ENCODE data around the gene BMP10. TPM values are rescaled to one million over a fixed set of nuclear protein-coding genes. Genes with fewer than 3 reads are reported as not detected.

The BMP10 gene
- total RNA-seq, 1 donor from 2014 or later = not detected

- no peak overlapping the region for H3K27ac ChIP-seq
- H3K9me3 ChIP-seq (ENCODE audit: low read depth) = no peaks in the 10 kb centered on the region
- H3K4me3 Mint-ChIP-seq = no peak overlapping the region
- H3K27me3 Mint-ChIP-seq (ENCODE audit: insufficient read depth, low read depth) = peaks cover 2% of the 10 kb centered on the region
- H3K27me3 ChIP-seq = no peaks in the 10 kb centered on the region
- no peaks in the 10 kb centered on the region for H3K79me2 ChIP-seq (ENCODE audit: low read depth)
- no peak for DNase-seq (ENCODE audit: low spot score)
- H3K4me3 ChIP-seq = no peak overlapping the region
- H2AFZ ChIP-seq (replicated peaks) = no peak overlapping the region
- no peaks in the 10 kb centered on the region for H3K36me3 ChIP-seq
- no peaks in the 10 kb centered on the region for H3K9me3 Mint-ChIP-seq
- H3K4me1 ChIP-seq = no peaks in the 10 kb centered on the region
- H3K36me3 Mint-ChIP-seq = no peaks in the 10 kb centered on the region
- TF ChIP-seq EZH2phosphoT487 (IDR thresholded peaks at IDR 0.05) (no peak), EZH2 (IDR thresholded peaks at IDR 0.05) (no peak)
- TF ChIP-seq, protein P1, sequence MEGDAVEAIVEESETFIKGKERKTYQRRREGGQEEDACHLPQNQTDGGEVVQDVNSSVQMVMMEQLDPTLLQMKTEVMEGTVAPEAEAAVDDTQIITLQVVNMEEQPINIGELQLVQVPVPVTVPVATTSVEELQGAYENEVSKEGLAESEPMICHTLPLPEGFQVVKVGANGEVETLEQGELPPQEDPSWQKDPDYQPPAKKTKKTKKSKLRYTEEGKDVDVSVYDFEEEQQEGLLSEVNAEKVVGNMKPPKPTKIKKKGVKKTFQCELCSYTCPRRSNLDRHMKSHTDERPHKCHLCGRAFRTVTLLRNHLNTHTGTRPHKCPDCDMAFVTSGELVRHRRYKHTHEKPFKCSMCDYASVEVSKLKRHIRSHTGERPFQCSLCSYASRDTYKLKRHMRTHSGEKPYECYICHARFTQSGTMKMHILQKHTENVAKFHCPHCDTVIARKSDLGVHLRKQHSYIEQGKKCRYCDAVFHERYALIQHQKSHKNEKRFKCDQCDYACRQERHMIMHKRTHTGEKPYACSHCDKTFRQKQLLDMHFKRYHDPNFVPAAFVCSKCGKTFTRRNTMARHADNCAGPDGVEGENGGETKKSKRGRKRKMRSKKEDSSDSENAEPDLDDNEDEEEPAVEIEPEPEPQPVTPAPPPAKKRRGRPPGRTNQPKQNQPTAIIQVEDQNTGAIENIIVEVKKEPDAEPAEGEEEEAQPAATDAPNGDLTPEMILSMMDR (IDR thresholded peaks at IDR 0.05) = no peak
- no peak overlapping the region for H3K4me2 ChIP-seq
- no peaks in the 10 kb centered on the region for H3F3A ChIP-seq (ENCODE audit: low read depth)
- H3K27ac Mint-ChIP-seq = no peak overlapping the region
- H4K20me1 ChIP-seq (ENCODE audit: low read depth) = no peaks in the 10 kb centered on the region
- no peaks in the 10 kb centered on the region for H3K4me1 Mint-ChIP-seq
- H3K9ac ChIP-seq = no peak overlapping the region
Observed at GRCh38 chr2:68834737-68835376, 36.3 kb downstream of the BMP10 start.

- Histone ChIP-seq H3K79me2 (ENCODE audit: low read depth) (no peaks in the 10 kb centered on the region), H3K9me3 (ENCODE audit: low read depth) (no peaks in the 10 kb centered on the region), H3K27me3 (no peaks in the 10 kb centered on the region), H3F3A (ENCODE audit: low read depth) (no peaks in the 10 kb centered on the region), H3K4me3 (no peak overlapping the region), H3K36me3 (no peaks in the 10 kb centered on the region), H4K20me1 (ENCODE audit: low read depth) (no peaks in the 10 kb centered on the region), H3K9ac (no peak overlapping the region), H3K4me1 (no peaks in the 10 kb centered on the region), H3K4me2 (no peak overlapping the region), H3K27ac (no peak overlapping the region), H2AFZ (replicated peaks) (no peak overlapping the region)
- Mint-ChIP-seq H3K27ac (no peak overlapping the region), H3K36me3 (no peaks in the 10 kb centered on the region), H3K4me3 (no peak overlapping the region), H3K9me3 (no peaks in the 10 kb centered on the region), H3K27me3 (ENCODE audit: insufficient read depth, low read depth) (peaks cover 2% of the 10 kb centered on the region), H3K4me1 (no peaks in the 10 kb centered on the region)
- TF ChIP-seq, protein P1 (IDR thresholded peaks at IDR 0.05) = no peak
- TF ChIP-seq EZH2phosphoT487 (IDR thresholded peaks at IDR 0.05) (no peak), EZH2 (IDR thresholded peaks at IDR 0.05) (no peak)
- DNase-seq (ENCODE audit: low spot score) = no peak
Observed at GRCh38 chr2:68833162-68833561, 38.0 kb downstream of the BMP10 start.

DNA sequence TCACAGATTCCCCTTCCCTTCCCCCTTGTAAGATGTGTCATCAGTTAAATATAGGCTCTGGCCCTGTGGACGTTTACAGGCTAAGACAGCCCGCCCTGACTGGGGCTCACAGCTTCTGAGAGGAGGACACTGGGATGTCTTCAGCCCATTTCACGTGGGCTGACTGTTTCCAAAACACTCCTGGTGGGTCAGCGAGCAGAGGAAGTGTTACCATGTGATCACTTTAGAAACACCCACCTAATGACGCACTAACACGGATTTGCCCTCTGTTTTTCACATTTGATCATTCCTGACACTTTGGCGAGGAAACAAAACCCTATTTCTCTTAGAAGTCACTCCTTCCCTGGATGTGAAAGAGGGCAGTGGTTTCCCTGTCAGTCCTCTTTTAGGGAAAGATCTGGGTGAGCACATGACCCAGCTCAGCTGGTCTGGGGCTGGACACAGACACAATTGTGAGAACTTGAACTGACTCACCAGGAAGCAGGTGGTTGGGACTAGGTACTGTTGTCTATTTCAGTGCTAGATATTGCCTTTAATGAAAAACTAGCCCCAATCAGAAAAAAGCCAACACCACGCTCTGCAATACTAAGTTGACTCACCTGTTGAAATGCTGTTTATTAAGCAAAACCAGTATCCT lies 38.8 kb downstream of the BMP10 start:
- Histone ChIP-seq H3K27ac (no peak overlapping the region), H2AFZ (replicated peaks) (no peak overlapping the region), H3K27me3 (no peaks in the 10 kb centered on the region), H3K4me3 (no peak overlapping the region), H3K9ac (no peak overlapping the region), H3K9me3 (ENCODE audit: low read depth) (no peaks in the 10 kb centered on the region), H4K20me1 (ENCODE audit: low read depth) (no peaks in the 10 kb centered on the region), H3K4me2 (no peak overlapping the region), H3F3A (ENCODE audit: low read depth) (no peaks in the 10 kb centered on the region), H3K79me2 (ENCODE audit: low read depth) (no peaks in the 10 kb centered on the region), H3K4me1 (no peaks in the 10 kb centered on the region), H3K36me3 (no peaks in the 10 kb centered on the region)
- Mint-ChIP-seq H3K27me3 (ENCODE audit: insufficient read depth, low read depth) (peaks cover 2% of the 10 kb centered on the region), H3K27ac (no peak overlapping the region), H3K36me3 (no peaks in the 10 kb centered on the region), H3K4me1 (no peaks in the 10 kb centered on the region), H3K4me3 (no peak overlapping the region), H3K9me3 (no peaks in the 10 kb centered on the region)
- no peak for DNase-seq (ENCODE audit: low spot score)
- no peak for TF ChIP-seq EZH2phosphoT487 (IDR thresholded peaks at IDR 0.05)
- no peak for TF ChIP-seq EZH2 (IDR thresholded peaks at IDR 0.05)
- TF ChIP-seq, protein P1 (IDR thresholded peaks at IDR 0.05) = no peak

Measured in neural progenitor cell (in vitro differentiated cells).